GM23248 (cell line): ENCODE results near the gene MCOLN3.

Experiments
- EZH2 ChIP-seq: fragments of 200-600 bp; sonication (generic); IDR thresholded peaks from 2 replicates; pipeline ENCODE4 v1.6.1; 2018; ENCODE audit warnings: antibody characterized with exemption, mild to moderate bottlenecking; ENCODE audit not compliant: insufficient read depth, poor library complexity, severe bottlenecking
- EZH2phosphoT487 ChIP-seq: fragments of 200-600 bp; sonication (generic); IDR thresholded peaks from 2 replicates; pipeline ENCODE4 v1.6.1; 2018; ENCODE audit warnings: antibody characterized with exemption, moderate library complexity, mild to moderate bottlenecking, low read depth; ENCODE audit not compliant: insufficient read depth

GRCh38 chr1:85024736-85025135 is 23.6 kb downstream of the MCOLN3 start:
- TF ChIP-seq EZH2 (no peak), EZH2phosphoT487 (no peak)
